ENCODE results near the gene IFIT2.

The IFIT2 gene

GRCh38 chr10:89304026-89304425 is 2.2 kb downstream of the IFIT2 start:
- no peak overlapping the region for H3K4me3 ChIP-seq (ENCODE audit: low read depth, low read length)
- no peak for TF ChIP-seq CTCF (IDR thresholded peaks at IDR 0.05; ENCODE audit: insufficient read depth, low read length, missing control alignments)
- ChIA-PET CTCF (interaction anchor here (3.1 kb wide), 1 partner anchor 66 kb away, joined by 15 read pairs; no protein-coding TSS in a partner anchor), POLR2A (interaction anchor here (1.2 kb wide), 1 partner anchor 23 kb away, joined by 3 read pairs; the partner anchor contains the start of gene IFIT3)
- DNase-seq (ENCODE audit: low read depth, low spot score) = no peak

GRCh38 chr10:89304446-89304845 is 2.6 kb downstream of the IFIT2 start:
- CTCF ChIA-PET = interaction anchor here (1.5 kb wide), 1 partner anchor 65 kb away, joined by 9 read pairs; no protein-coding TSS in a partner anchor
- TF ChIP-seq CTCF (IDR thresholded peaks at IDR 0.05; ENCODE audit: insufficient read depth, low read length, missing control alignments) = no peak
- POLR2A ChIA-PET = interaction anchor here (1.2 kb wide), 1 partner anchor 23 kb away, joined by 3 read pairs; the partner anchor contains the start of gene IFIT3

GRCh38 chr10:89304925-89305324 is 3.1 kb downstream of the IFIT2 start:
- no peak for DNase-seq (ENCODE audit: low read depth, low spot score)
- ChIA-PET CTCF (interaction anchor here (1.5 kb wide), 1 partner anchor 64 kb away, joined by 9 read pairs; no protein-coding TSS in a partner anchor), POLR2A (no interaction called here)
- H3K4me3 ChIP-seq (ENCODE audit: low read depth, low read length) = no peak overlapping the region
- TF ChIP-seq CTCF (IDR thresholded peaks at IDR 0.05; ENCODE audit: insufficient read depth, low read length, missing control alignments) = no peak

More at GRCh38 chr10:89304446-89304845, 2.6 kb downstream of the IFIT2 start:
- no peak for DNase-seq (ENCODE audit: low read depth, low spot score)
- no peak overlapping the region for H3K4me3 ChIP-seq (ENCODE audit: low read depth, low read length)

- no peak for DNase-seq (ENCODE audit: low read depth, low spot score)
- CTCF ChIA-PET = interaction anchor here (1.5 kb wide), 1 partner anchor 63 kb away, joined by 9 read pairs; no protein-coding TSS in a partner anchor
- no peak for TF ChIP-seq CTCF (IDR thresholded peaks at IDR 0.05; ENCODE audit: insufficient read depth, low read length, missing control alignments)
- POLR2A ChIA-PET = no interaction called here
- H3K4me3 ChIP-seq (ENCODE audit: low read depth, low read length) = no peak overlapping the region
Observed at GRCh38 chr10:89305766-89306433, 4.1 kb downstream of the IFIT2 start.

GRCh38 chr10:89306434-89307268 is 4.8 kb downstream of the IFIT2 start:
- no peak for DNase-seq (ENCODE audit: low read depth, low spot score)
- CTCF ChIA-PET = interaction anchor here (0.7 kb wide), 1 partner anchor 88 kb away, joined by 4 read pairs; no protein-coding TSS in a partner anchor
- TF ChIP-seq CTCF (IDR thresholded peaks at IDR 0.05; ENCODE audit: insufficient read depth, low read length, missing control alignments) = no peak
- H3K4me3 ChIP-seq (ENCODE audit: low read depth, low read length) = no peak overlapping the region
- POLR2A ChIA-PET = no interaction called here

GRCh38 chr10:89307269-89307577 is 5.4 kb downstream of the IFIT2 start:
- no peak for TF ChIP-seq CTCF (IDR thresholded peaks at IDR 0.05; ENCODE audit: insufficient read depth, low read length, missing control alignments)

More at GRCh38 chr10:89307269-89307577, 5.4 kb downstream of the IFIT2 start:
- POLR2A ChIA-PET = no interaction called here
- CTCF ChIA-PET = interaction anchor here (0.7 kb wide), 1 partner anchor 89 kb away, joined by 4 read pairs; no protein-coding TSS in a partner anchor
- no peak overlapping the region for H3K4me3 ChIP-seq (ENCODE audit: low read depth, low read length)
- DNase-seq (ENCODE audit: low read depth, low spot score) = no peak
